ENCODE results near the gene MROH8.
"Not testable (repeated sequence)": the region's sequence is repeated elsewhere in the genome, so short reads cannot be mapped to it uniquely, and the experiment has no call there.

Gene MROH8

DNA sequence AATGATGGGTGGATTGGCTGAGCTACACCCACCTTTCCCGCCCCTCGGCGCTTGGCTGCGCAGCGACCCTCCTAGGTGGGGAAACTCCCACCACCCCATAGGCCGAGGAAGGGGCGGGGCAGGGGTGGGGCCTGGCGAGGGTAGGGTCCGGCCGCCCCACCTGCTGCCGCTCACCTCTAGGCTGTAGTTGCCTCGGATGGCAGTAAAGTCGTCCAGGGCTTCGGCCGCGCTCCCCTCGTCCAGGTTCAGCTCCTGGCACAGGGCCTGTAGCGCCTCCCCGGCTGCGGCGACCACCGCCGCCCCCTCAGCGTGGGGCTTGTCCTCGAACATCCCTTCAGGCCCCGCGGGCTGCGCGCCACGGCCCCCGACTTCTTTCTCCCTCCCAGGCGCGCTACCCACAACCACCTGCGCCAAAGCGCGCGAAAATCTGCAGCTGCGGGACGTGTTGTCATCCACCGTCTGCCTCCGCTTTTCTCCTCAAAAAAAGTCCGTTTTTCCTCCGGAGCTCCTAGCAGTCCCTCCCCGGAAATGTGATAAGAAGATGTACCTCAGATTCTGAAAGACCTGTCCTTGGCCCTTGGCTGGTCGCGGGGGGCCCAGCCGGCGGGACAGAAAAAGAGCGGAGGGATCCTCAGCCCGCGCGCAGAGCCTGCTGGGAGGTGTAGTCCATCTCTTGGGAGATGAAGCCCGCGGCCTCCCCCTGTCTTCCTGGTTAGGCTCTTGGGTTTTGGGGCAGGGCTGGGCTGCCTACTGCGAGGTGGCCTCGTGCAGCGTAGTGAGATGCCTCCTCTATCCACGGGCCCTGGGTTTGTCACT is 83.5 kb downstream of the MROH8 start, which contains the start of gene RBL1:
Gene RBL1, minus strand, starts transcription at position 399 of the 816 bp plus-strand sequence. Its CDS starts 69 bp downstream, at position 330.
- peak; percentile 56 to 69 for DNase-seq (ENCODE audit: extremely low read depth in 1 of 2, low read depth in 1 of 2)

DNA sequence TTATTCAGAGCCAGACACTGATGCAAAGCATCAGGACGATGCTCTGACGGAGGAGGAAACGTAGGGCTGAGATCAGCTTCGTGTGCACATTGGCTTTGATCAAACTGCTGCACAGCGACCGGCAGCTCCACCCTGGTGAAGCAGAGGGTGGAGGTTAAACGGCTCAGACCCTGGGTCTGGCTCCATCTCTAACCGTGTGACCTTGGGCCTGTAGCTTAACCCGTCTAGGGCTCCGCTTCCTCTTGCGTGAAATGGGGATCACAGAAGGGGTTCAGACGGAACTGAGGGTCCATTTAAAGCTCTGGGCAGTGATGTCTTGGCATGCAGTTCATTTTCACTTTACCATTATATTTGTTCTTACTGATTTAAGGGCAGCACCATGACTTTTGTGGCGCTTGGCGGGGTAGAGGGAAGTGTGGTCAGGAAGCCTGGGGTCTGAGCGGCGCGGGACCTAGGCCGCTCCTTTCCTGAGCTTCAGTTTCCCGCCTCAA is 84.2 kb downstream of the MROH8 start:
- no peak for DNase-seq (ENCODE audit: extremely low read depth in 1 of 2, low read depth in 1 of 2)

DNA sequence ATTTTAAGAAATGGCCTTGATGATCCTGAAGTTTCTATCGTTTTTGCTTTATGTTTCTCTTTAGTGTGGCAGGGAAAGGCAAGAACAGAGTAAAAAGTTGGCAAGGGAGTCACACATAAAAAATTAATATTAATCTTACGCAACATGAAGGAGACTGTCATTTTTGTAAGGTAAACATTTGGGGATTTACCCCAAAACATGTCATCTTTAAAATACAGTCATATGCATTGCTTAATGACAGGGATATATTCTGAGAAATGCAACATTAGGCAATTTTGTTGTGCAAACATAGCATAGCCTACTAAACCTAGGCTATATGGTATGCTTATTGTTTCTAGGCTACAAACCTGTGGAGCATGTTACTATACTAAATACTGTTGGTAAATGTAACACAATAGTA is 88.9 kb downstream of the MROH8 start:
- no peak for DNase-seq (ENCODE audit: extremely low read depth in 1 of 2, low read depth in 1 of 2)

GRCh38 chr20:37081717-37082289 is 97.5 kb downstream of the MROH8 start:
- DNase-seq (ENCODE audit: extremely low read depth in 1 of 2, low read depth in 1 of 2), result peak in 1 of 2 donors; percentile 40

DNA sequence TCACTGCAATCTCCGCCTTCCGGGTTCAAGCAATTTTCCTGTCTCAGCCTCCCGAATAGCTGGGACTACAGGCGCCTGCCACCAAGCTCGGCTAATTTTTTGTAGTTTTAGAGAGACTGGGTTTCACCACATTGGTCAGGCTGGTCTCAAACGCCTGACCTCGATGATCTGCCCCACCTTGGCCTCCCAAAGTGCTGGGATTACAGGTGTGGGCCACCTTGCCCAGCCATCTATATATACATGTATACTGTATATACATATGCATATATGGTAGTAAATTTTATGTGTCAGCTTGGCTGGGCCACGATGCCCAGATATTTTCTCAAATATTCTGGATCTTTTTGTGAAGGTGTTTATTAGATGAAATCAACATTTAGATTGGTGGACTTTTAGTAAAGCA is 102.3 kb downstream of the MROH8 start:
- no peak for DNase-seq (ENCODE audit: extremely low read depth in 1 of 2, low read depth in 1 of 2)

DNA sequence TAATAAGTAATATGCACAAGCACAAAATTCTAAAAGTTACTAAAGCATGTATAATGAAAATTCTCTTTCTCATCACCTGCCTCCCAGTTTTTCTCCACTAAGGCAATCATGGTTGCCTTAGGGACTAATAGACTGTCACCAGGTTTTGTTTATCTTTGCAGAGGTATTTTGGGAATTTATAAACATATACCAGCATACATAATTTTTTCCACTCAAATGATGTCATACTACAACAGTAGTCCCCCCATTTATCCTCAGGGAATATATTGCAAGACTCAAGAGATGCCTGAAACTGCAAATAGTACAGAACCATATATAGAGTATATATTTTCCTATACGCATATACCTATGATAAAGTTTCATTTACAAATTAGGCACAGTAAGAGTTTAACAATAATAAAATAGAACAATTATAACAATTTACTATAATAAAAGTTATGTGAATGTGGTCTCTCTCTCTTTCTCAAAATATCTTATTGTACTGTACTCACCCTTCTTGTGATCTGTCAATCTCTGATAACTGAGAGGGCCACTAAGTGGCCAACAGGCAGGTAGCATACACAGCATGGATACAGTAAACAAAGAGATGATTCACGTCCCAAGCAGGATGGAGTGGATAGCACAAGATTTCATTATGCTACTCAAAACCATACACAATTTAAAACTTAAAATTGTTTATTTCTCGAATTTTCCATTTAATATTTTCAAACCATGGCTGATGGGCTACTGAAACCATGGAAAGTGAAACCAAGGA is 103.2 kb downstream of the MROH8 start:
- DNase-seq (ENCODE audit: extremely low read depth in 1 of 2, low read depth in 1 of 2), result no peak

DNA sequence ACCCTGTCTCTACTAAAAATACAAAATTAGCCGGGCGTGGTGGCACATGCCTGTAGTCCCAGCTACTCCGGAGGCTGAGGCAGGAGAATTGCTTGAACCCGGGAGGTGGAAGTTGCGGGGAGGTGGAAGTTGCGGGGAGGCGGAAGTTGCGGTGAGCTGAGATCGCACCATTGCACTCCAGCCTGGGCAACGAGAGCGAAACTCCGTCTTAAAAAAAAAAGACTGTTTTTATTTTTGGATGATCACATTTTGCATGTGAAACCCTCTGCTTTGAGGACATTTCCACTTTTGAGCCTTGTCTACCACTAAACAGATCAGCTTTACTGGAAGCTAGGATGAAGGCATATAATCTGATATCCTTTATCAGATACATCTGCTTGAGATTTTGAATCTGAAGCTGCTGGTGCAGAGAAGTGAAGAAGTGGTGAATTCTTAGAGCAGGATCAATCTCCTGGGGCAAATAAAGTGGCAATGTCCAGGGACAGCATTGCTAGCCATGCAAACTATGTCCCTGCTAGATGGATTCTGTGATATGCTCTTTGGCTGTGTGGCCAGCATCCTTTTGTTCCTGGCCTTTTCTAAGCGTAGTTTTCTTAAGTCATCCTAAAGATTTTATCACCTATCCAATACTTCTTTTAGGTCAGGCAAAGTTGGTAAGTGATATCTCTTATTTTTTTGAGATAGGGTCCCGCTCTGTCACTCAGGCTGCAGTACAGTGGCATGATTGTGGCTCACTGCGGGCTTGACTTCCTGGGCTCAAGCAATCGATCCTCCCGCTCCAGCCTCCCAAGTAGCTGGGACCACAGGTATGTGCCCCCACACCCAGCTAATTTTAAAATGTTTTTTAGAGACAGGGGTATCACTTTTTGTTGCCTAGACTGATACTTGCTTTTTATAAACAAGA is 106.8 kb downstream of the MROH8 start:
- no peak for DNase-seq (ENCODE audit: extremely low read depth in 1 of 2, low read depth in 1 of 2)

GRCh38 chr20:37071481-37071911 is 107.9 kb downstream of the MROH8 start:
- no peak for DNase-seq (ENCODE audit: extremely low read depth in 1 of 2, low read depth in 1 of 2)

GRCh38 chr20:37069563-37069962 is 109.8 kb downstream of the MROH8 start:
- not testable (repeated sequence) for DNase-seq (ENCODE audit: extremely low read depth in 1 of 2, low read depth in 1 of 2)

DNA sequence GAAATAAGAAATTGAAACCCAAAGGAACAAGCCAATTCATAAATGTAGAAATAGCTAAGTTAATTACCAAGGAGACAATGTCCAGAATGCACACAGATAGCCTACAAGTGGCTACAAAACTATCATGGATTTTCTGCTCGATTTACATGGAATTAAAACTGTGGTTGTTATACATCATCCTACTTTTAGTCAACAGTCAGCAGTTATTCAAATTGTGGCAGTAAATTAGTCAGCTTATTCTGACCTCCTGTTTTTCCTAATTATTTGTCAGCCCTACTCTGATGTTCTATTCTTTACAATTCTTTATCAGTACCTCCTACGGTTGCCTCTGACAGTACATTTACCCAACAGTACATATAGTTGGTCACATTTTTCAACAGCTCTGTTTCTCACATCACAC is 113.2 kb downstream of the MROH8 start:
- DNase-seq (ENCODE audit: extremely low read depth in 1 of 2, low read depth in 1 of 2), result no peak

DNA sequence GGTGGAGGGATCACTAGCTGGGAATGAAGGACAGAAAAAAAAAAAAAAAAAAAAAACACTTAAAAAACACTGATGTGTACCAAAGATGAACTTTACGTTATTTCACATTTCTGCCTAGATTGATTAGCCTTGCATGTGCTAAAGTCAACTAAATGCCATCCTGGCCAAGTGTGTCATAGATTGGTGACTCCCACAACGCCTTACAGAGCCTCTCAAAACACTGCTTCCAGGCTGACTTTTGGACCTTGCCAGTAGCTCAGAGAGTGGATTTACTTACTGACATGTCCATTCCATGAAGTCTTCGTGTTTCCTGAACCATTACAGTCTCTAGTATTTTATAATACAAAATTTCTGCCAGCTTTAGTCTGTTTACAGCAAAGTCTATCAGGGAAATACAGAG is 124.1 kb downstream of the MROH8 start:
- DNase-seq (ENCODE audit: extremely low read depth in 1 of 2, low read depth in 1 of 2), result no peak

DNA sequence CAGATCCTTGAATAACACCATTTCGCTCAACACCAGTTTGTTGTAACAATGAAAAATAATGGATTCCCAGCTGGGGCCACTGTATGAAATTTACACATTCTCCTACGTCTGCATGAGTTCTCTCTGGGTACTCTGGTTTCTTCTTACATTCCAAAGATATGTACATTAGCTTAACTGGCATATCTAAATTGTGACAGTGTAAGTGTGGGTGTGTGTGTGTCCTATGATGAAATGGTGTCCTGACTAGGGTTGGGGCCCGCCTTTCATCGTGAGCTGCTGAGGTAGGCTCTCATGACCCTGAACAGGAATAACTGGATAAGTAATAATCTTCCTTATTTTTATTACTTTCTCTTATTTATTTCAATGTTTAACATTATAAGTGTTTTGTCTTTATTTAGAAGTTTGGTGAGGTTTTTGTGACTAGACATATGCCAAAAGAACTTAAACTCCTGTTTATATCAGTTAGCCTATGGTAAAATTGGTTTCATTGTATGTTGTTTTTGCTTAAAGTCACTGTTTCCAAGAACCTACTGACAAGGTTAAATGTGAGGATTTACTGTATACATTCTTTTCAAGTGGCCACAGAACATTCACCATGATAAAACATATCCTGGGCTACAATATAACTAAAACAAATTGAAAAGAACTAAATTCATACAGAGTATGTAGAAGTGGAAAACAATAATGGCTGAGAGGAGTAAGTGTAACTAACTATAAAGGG is 126.0 kb downstream of the MROH8 start:
- DNase-seq (ENCODE audit: extremely low read depth in 1 of 2, low read depth in 1 of 2), result no peak

Measured in activated CD8-positive, alpha-beta memory T cell treated with anti-CD3 and anti-CD28 coated beads for 1 hour (primary cell).